C4-2B (cell line): ENCODE data around the gene PCLO.

Experiments
- H3K27ac ChIP-seq: fragments of 450-650 bp; 2 replicates; pipeline ENCODE4 v1.5.1; 2017
- ZFX ChIP-seq: fragments of 450-650 bp; IDR thresholded peaks from 2 replicates; pipeline ENCODE4 v1.6.1; 2017
- TF ChIP-seq, protein P1 (sequence below): fragments of 450-650 bp; conservative IDR thresholded peaks from 2 replicates; pipeline ENCODE4 v1.5.1; 2017; ENCODE audit warnings: mild to moderate bottlenecking

The PCLO gene

DNA sequence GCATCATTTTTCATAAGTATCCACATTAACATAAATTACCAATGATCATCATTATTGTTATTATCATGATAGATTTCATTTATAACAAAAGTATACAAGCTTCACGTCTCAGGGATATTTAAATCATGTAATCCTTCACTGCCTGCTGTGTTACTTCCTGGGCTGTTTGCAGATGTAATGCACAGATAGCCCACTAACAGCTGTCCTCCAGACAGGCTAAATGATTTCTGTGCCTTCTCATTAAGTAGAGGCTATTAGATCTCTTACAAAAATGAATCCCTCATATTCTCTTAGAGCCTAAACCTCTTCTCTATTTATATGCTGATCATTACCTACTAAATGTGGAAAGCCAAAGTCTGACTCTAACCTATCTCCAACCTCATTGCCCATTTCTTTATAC is 9.3 kb downstream of the PCLO start:
- TF ChIP-seq, protein P1, sequence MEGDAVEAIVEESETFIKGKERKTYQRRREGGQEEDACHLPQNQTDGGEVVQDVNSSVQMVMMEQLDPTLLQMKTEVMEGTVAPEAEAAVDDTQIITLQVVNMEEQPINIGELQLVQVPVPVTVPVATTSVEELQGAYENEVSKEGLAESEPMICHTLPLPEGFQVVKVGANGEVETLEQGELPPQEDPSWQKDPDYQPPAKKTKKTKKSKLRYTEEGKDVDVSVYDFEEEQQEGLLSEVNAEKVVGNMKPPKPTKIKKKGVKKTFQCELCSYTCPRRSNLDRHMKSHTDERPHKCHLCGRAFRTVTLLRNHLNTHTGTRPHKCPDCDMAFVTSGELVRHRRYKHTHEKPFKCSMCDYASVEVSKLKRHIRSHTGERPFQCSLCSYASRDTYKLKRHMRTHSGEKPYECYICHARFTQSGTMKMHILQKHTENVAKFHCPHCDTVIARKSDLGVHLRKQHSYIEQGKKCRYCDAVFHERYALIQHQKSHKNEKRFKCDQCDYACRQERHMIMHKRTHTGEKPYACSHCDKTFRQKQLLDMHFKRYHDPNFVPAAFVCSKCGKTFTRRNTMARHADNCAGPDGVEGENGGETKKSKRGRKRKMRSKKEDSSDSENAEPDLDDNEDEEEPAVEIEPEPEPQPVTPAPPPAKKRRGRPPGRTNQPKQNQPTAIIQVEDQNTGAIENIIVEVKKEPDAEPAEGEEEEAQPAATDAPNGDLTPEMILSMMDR = no peak
- no peak for TF ChIP-seq ZFX
- H3K27ac ChIP-seq = no peak overlapping the region

DNA sequence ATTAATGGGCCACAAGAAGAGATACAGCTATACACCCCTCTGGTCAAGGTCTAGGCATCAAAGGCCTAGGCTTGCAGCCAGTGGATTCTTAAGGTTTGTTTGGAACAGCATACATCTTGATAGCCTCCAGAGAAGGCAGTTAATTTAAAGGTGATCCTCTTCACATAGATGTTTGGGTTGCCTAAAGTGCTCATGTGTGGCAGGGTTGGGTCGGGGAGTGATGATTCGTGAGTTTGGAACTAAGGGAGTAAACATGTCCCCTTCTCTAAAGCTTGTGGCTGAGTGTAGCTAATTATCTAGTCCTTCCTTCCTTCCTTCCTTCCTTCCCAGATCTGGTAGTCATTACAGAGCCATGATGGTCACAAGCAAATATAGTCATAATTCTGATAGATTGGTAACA is 12.4 kb downstream of the PCLO start:
- no peak for TF ChIP-seq ZFX
- TF ChIP-seq, protein P1 = no peak
- H3K27ac ChIP-seq = no peak overlapping the region

DNA sequence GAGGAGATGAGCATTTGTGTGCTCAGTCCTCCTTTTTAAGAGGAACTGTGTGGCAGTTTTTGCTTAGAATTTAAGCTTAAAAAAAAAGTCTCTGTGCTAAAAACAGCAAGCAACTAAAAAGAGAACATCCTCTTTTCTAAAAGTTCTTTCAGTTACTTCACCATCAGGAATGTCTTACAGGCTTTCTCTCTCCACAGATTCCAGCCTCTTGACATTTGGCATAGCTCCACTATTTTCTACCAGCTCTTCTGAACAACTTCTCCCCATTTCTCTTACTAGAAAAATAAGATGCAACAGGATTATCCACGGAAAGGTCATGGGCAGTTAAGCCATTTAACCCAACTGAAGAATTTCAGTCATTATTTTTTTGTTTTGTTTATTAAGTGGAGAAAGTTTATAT is 13.2 kb downstream of the PCLO start:
- no peak for TF ChIP-seq ZFX
- TF ChIP-seq, protein P1 = no peak
- no peak overlapping the region for H3K27ac ChIP-seq

DNA sequence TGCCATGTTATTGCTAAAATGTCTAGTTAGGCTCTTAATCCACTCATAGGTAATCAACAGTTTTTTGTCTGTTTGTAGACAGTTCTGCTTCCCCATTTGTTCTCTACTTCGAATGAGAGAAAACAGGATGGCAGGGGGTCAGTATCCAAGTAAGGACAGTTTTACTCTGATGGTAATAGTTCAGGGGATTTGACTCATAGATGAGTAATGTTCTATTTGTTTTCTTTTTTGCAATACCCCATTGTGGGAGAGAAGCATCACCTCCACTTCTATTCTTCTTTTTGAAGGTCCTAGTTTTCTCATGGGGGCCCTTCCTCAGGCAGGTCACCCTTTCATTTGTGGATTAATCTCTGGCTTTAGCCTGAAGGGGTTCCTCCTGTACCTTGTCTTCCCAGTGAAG is 13.9 kb downstream of the PCLO start:
- no peak overlapping the region for H3K27ac ChIP-seq
- TF ChIP-seq, protein P1 = no peak
- TF ChIP-seq ZFX = no peak

DNA sequence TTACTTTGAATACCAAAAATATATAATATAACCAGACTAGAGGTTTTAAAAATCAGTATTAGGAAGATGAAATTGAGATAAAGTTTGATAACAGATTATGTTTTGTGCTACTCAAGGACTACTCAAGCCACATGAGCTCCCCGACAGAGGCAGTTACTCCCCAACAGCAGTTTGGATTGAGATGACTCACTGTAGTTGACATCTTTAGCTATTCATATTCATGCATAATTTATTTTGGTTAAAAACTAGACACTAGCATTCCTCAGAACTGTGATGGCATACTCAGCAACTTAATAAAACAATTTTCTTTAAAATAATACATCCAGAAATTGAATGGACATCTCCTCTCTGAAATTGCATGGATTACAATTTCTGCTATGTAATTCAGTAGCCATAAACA is 19.6 kb downstream of the PCLO start:
- H3K27ac ChIP-seq = no peak overlapping the region
- TF ChIP-seq, protein P1 = no peak
- no peak for TF ChIP-seq ZFX

DNA sequence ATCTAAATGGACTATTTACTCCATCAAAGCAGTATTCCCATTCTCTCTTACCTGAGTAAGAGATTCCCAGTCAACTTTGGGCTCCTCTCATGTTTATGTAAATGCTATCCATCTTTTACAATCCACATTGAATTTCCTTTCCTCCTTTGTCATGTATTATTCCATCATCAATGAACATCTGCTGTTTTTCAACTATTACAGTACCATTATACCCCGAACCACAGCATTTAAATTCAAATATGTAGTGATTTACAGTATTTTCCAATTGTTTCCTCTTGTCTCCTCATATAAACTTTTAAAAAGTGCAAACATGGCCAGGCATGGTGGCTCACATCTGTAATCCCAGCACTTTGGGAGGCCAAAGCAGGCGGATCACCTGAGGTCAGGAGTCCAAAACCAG is 20.3 kb downstream of the PCLO start:
- H3K27ac ChIP-seq = no peak overlapping the region
- TF ChIP-seq ZFX = no peak

DNA sequence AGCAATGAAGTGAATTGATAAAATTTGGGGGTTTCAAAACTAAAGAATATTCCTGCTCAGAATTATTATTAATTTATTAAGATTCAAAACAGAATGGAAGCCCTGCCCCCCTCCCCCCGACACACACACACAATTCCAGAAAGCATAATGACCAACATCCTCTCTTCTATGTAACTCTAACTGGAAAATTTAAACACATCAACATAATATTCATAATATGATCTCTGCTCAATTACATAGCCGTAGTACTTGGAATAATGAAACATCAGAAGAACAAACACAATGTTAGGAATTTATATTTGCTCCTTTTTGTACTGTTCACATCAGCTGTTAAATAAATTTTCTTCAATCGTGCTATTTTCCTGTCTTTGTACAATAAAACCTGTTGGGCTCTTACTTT is 20.8 kb downstream of the PCLO start:
- TF ChIP-seq, protein P1 = no peak
- TF ChIP-seq ZFX = no peak
- H3K27ac ChIP-seq = no peak overlapping the region

DNA sequence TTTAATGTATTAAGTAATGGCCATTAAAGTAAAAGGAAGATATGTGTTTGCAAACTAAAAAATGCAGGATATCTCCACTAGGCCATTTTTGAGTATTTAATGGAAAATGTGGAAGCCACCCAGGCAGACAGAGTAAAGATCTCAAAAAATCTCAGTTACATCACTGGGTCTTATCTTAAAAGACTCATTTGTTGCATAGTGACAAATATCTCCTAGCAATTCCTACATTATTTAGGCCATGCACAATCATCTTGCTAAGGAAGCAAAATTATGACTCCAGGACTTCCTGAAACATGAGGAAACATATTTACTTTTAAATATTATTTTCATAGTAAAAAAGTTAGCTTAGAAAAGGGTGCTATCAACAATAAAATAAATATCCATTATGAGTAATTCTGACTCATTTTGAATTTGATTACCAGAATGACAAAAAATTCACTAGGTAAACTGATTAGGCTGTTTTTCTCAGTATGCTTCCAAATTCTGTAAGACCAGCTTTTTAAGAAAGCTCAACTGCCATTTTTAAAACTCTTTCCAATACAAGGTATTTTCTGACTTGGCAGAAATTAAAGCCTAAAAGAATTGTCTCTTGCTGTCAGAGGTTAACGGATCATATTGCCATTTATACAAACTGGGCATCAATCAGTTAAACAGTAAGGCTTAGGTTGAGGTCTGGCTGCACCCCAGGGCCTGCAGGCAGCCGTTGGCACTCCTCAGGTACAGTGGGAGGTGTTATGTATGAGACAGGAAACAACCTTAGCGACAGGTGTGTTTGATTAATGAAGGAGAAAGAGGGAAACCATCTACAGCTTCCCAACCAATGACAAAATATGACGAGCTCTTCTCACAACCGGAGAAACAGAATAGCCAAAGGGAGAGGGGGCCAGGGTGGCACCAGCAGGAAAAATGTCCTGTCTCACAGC is 31.8 kb downstream of the PCLO start:
- H3K27ac ChIP-seq = no peak overlapping the region
- TF ChIP-seq, protein P1 = no peak
- TF ChIP-seq ZFX = no peak
